HEK293 (cell line): ENCODE measurements around the gene EGFLAM.

Experiments
- CTCF ChIA-PET: fragments of 350-600 bp; formaldehyde crosslinking; extraction: SDS; loops from one replicate; lab custom pipeline; 2021; ENCODE audit warnings: antibody characterized with exemption; lab: Yijun Ruan, JAX
- POLR2A ChIA-PET: fragments of 300-600 bp; formaldehyde crosslinking; extraction: SDS; loops from one replicate; lab custom pipeline; 2020; ENCODE audit warnings: antibody characterized with exemption, inconsistent platforms; lab: Yijun Ruan, JAX
- H3K27ac ChIP-seq: fragments of 200-500 bp; sonication (Bioruptor generic); 2 replicates; pipeline ENCODE4 v1.5.1; 2014; ENCODE audit warnings: low read depth, low read length, control low read depth, inconsistent platforms; ENCODE audit errors: extremely low read depth
- H3K36me3 ChIP-seq, 2 experiments: fragments of 200-500 bp in 1 of 2; sonication (Bioruptor generic) in 1 of 2; 1 replicate in 1 of 2; 2 replicates in 1 of 2; pipeline ENCODE4 v1.5.1; 2014 to 2017; ENCODE audit warnings: inconsistent platforms in 2 of 2, low read length in 2 of 2; ENCODE audit not compliant: control insufficient read depth in 2 of 2, insufficient read depth in 1 of 2
- H3K4me1 ChIP-seq: fragments of 200-500 bp; sonication (Bioruptor generic); 2 replicates; pipeline ENCODE4 v1.5.1; 2014; ENCODE audit warnings: mild to moderate bottlenecking, low read length, inconsistent platforms; ENCODE audit not compliant: control insufficient read depth, insufficient read depth
- H3K4me3 ChIP-seq: 2 replicates; pipeline ENCODE4 v1.5.1; 2011; ENCODE audit warnings: low read depth, mild to moderate bottlenecking, control low read depth, low read length, moderate library complexity
- H3K9me3 ChIP-seq: fragments of 200-500 bp; sonication (Bioruptor generic); 2 replicates; pipeline ENCODE4 v1.5.1; 2014; ENCODE audit warnings: low read depth, low read length, inconsistent platforms; ENCODE audit not compliant: control insufficient read depth, insufficient read depth
- TCF7L2 ChIP-seq: IDR thresholded peaks from 2 replicates; pipeline ENCODE4 v1.6.1; 2011; ENCODE audit warnings: low read depth, mild to moderate bottlenecking, inconsistent platforms, low read length, moderate library complexity, borderline replicate concordance
- WT1 ChIP-seq: fragments of 450-650 bp; formaldehyde crosslinking; IDR thresholded peaks from 2 replicates; pipeline ENCODE4 v1.5.1; 2016; ENCODE audit warnings: missing biosample characterization, missing genetic modification characterization
- ZIC2 ChIP-seq: fragments of 450-650 bp; formaldehyde crosslinking; IDR thresholded peaks from 2 replicates; pipeline ENCODE4 v1.5.1; 2016; ENCODE audit warnings: missing biosample characterization, missing genetic modification characterization
- ZNF146 ChIP-seq: fragments of 450-650 bp; formaldehyde crosslinking; IDR thresholded peaks from 2 replicates; pipeline ENCODE4 v1.5.1; 2016; ENCODE audit warnings: missing biosample characterization, missing genetic modification characterization
- ZNF223 ChIP-seq: fragments of 450-650 bp; formaldehyde crosslinking; IDR thresholded peaks from 2 replicates; pipeline ENCODE4 v1.5.1; 2016; ENCODE audit warnings: missing biosample characterization, missing genetic modification characterization
- ZNF324 ChIP-seq: fragments of 450-650 bp; formaldehyde crosslinking; IDR thresholded peaks from 2 replicates; pipeline ENCODE4 v1.5.1; 2016; ENCODE audit warnings: missing biosample characterization, missing genetic modification characterization
- ZNF335 ChIP-seq: fragments of 450-650 bp; formaldehyde crosslinking; conservative IDR thresholded peaks from 2 replicates; pipeline ENCODE4 v1.5.1; 2016; ENCODE audit warnings: missing biosample characterization, missing genetic modification characterization
- ZSCAN23 ChIP-seq: fragments of 450-650 bp; formaldehyde crosslinking; IDR thresholded peaks from 2 replicates; pipeline ENCODE4 v1.5.1; 2016; ENCODE audit warnings: missing biosample characterization, missing genetic modification characterization
- TF ChIP-seq, protein P1 (sequence below): fragments of 450-650 bp; formaldehyde crosslinking; IDR thresholded peaks from 2 replicates; pipeline ENCODE4 v1.5.1; 2016; ENCODE audit warnings: missing biosample characterization, missing genetic modification characterization
- TF ChIP-seq, protein P2 (sequence below): fragments of 450-650 bp; formaldehyde crosslinking; IDR thresholded peaks from 2 replicates; pipeline ENCODE4 v1.5.1; 2016; ENCODE audit warnings: missing biosample characterization, missing genetic modification characterization, borderline replicate concordance
- TF ChIP-seq, protein P3 (sequence below): fragments of 450-650 bp; formaldehyde crosslinking; IDR thresholded peaks from 2 replicates; pipeline ENCODE4 v1.5.1; 2016; ENCODE audit warnings: missing biosample characterization, missing genetic modification characterization
- TF ChIP-seq, protein P4 (sequence below): fragments of 450-650 bp; formaldehyde crosslinking; IDR thresholded peaks from 2 replicates; pipeline ENCODE4 v1.5.1; 2017; ENCODE audit warnings: missing biosample characterization, missing genetic modification characterization
- TF ChIP-seq, protein P5 (sequence below): fragments of 450-650 bp; formaldehyde crosslinking; IDR thresholded peaks from 2 replicates; pipeline ENCODE4 v1.5.1; 2017; ENCODE audit warnings: missing biosample characterization, missing genetic modification characterization

Gene EGFLAM

DNA sequence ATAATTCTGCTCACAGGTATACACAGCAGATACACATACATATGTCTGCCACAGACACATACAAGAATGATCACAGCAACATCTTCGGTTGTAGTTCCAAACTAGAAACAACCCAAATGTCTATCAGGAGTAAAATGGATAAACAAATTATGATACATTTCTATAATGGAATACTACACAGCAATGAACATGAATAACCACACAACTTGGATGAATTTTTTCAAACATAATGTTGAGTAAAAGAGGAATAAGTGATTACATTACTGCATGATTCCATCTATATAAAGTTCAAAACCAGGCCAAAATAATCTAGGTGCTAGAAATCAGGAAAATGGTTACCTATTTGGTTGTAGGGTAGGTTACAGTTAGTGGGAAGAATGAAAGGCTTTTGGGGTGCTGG, 4.6 kb upstream of the EGFLAM start:
- TF ChIP-seq ZNF146, result peak; percentile 94
- TF ChIP-seq WT1 (tag by site-specific recombination), result no peak
- no peak for TF ChIP-seq ZNF324 (tag by site-specific recombination)
- TF ChIP-seq, protein P1, sequence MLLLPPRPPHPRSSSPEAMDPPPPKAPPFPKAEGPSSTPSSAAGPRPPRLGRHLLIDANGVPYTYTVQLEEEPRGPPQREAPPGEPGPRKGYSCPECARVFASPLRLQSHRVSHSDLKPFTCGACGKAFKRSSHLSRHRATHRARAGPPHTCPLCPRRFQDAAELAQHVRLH (tag by site-specific recombination), result peak; percentile 43
- TF ChIP-seq, protein P2, sequence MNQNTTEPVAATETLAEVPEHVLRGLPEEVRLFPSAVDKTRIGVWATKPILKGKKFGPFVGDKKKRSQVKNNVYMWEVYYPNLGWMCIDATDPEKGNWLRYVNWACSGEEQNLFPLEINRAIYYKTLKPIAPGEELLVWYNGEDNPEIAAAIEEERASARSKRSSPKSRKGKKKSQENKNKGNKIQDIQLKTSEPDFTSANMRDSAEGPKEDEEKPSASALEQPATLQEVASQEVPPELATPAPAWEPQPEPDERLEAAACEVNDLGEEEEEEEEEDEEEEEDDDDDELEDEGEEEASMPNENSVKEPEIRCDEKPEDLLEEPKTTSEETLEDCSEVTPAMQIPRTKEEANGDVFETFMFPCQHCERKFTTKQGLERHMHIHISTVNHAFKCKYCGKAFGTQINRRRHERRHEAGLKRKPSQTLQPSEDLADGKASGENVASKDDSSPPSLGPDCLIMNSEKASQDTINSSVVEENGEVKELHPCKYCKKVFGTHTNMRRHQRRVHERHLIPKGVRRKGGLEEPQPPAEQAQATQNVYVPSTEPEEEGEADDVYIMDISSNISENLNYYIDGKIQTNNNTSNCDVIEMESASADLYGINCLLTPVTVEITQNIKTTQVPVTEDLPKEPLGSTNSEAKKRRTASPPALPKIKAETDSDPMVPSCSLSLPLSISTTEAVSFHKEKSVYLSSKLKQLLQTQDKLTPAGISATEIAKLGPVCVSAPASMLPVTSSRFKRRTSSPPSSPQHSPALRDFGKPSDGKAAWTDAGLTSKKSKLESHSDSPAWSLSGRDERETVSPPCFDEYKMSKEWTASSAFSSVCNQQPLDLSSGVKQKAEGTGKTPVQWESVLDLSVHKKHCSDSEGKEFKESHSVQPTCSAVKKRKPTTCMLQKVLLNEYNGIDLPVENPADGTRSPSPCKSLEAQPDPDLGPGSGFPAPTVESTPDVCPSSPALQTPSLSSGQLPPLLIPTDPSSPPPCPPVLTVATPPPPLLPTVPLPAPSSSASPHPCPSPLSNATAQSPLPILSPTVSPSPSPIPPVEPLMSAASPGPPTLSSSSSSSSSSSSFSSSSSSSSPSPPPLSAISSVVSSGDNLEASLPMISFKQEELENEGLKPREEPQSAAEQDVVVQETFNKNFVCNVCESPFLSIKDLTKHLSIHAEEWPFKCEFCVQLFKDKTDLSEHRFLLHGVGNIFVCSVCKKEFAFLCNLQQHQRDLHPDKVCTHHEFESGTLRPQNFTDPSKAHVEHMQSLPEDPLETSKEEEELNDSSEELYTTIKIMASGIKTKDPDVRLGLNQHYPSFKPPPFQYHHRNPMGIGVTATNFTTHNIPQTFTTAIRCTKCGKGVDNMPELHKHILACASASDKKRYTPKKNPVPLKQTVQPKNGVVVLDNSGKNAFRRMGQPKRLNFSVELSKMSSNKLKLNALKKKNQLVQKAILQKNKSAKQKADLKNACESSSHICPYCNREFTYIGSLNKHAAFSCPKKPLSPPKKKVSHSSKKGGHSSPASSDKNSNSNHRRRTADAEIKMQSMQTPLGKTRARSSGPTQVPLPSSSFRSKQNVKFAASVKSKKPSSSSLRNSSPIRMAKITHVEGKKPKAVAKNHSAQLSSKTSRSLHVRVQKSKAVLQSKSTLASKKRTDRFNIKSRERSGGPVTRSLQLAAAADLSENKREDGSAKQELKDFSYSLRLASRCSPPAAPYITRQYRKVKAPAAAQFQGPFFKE, result no peak
- TF ChIP-seq, protein P3, sequence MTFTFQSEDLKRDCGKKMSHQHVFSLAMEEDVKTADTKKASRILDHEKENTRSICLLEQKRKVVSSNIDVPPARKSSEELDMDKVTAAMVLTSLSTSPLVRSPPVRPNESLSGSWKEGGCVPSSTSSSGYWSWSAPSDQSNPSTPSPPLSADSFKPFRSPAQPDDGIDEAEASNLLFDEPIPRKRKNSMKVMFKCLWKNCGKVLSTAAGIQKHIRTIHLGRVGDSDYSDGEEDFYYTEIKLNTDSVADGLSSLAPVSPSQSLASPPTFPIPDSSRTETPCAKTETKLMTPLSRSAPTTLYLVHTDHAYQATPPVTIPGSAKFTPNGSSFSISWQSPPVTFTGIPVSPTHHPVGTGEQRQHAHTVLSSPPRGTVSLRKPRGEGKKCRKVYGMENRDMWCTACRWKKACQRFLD, result no peak
- TF ChIP-seq ZSCAN23 (tag by site-specific recombination), result no peak
- TF ChIP-seq, protein P4, sequence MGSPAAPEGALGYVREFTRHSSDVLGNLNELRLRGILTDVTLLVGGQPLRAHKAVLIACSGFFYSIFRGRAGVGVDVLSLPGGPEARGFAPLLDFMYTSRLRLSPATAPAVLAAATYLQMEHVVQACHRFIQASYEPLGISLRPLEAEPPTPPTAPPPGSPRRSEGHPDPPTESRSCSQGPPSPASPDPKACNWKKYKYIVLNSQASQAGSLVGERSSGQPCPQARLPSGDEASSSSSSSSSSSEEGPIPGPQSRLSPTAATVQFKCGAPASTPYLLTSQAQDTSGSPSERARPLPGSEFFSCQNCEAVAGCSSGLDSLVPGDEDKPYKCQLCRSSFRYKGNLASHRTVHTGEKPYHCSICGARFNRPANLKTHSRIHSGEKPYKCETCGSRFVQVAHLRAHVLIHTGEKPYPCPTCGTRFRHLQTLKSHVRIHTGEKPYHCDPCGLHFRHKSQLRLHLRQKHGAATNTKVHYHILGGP (tag by site-specific recombination), result no peak
- TF ChIP-seq ZNF335, result no peak
- TF ChIP-seq TCF7L2, result no peak
- TF ChIP-seq, protein P5, sequence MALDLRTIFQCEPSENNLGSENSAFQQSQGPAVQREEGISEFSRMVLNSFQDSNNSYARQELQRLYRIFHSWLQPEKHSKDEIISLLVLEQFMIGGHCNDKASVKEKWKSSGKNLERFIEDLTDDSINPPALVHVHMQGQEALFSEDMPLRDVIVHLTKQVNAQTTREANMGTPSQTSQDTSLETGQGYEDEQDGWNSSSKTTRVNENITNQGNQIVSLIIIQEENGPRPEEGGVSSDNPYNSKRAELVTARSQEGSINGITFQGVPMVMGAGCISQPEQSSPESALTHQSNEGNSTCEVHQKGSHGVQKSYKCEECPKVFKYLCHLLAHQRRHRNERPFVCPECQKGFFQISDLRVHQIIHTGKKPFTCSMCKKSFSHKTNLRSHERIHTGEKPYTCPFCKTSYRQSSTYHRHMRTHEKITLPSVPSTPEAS (tag by site-specific recombination), result no peak
- Histone ChIP-seq H3K4me1 (no peaks in the 10 kb centered on the region), H3K27ac (no peak overlapping the region), H3K4me3 (no peak overlapping the region), H3K9me3 (no peaks in the 10 kb centered on the region), H3K36me3 (no peaks in the 10 kb centered on the region)
- ChIA-PET POLR2A (no interaction called here), CTCF (no interaction called here)

DNA sequence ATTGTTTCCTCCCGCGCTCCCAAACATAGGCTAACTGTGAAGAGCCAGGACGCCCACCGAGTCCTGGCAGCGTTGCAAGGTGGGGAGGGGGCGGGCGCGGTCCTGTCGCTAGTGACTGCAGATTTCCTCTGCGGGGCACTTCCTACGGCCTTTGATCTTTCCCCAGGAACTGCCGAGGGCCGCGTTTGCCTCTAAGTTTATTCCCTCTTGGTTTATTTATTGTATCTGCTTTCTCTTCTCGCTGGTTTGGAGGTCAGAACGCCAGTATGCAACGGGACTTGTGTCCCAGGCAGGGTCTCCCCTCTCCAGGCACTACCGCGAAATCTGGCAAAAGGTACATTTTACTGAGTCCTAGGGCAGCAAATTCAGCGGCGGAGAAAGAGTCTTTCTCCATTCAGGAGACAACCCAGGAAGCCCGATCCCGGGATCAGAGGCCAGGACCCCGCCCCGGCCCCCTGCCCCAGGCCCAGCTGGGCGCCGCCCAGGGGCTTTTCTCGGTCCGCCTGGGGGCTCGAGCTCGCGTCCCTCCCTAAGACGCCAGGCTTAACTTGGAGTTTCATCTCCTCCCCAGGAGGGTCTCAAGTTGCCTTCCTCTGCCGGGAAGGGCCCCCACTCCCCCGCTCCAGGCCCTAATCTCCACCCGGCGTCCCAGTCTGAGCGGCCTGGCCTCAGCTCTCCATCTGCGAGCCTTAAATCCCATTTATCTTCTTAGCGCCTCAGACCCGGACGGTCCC, 884 bp upstream of the EGFLAM start:
- POLR2A ChIA-PET, result interaction anchor here (0.9 kb wide), 1 partner anchor 8 kb away, joined by 3 read pairs; no protein-coding TSS in a partner anchor
- TF ChIP-seq TCF7L2 (peak; percentile 89), ZIC2 (tag by site-specific recombination) (peak; percentile 61), ZNF223 (tag by site-specific recombination) (no peak)
- TF ChIP-seq, all 188 proteins: peak for 2
- Histone ChIP-seq H3K4me1 (peaks cover 3% of the 10 kb centered on the region; the same call in 1 of the 2 replicates), H3K9me3 (no peaks in the 10 kb centered on the region), H3K4me3 (no peak overlapping the region), H3K27ac (no peak overlapping the region), H3K36me3 (no peaks in the 10 kb centered on the region)
- CTCF ChIA-PET, result interaction anchor here (0.9 to 1.5 kb wide), 3 partner anchors 8 to 13 kb away, joined by 6 to 8 read pairs (median 6); no protein-coding TSS in a partner anchor
